MM.1S (cell line): Measurements from ENCODE around the gene PRPF31.

Experiments
- DNase-seq: peaks from one replicate; pipeline ENCODE4 v3.0.0-alpha.2; 2015
- H2AFZ ChIP-seq: fragments of 300-600 bp; sonication (generic); 2 replicates; pipeline ENCODE4 v1.6.0; 2016; ENCODE audit warnings: antibody characterized with exemption, low read length
- H3F3A ChIP-seq: fragments of 300-600 bp; sonication (generic); 2 replicates; pipeline ENCODE4 v1.6.1; 2016; ENCODE audit warnings: mild to moderate bottlenecking, antibody characterized with exemption, low read length, moderate library complexity, mixed read lengths; ENCODE audit not compliant: insufficient read depth
- H3K27ac ChIP-seq: fragments of 300-600 bp; sonication (generic); 2 replicates; pipeline ENCODE4 v1.5.1; 2016; ENCODE audit warnings: mild to moderate bottlenecking, low read length
- H3K27me3 ChIP-seq: fragments of 300-600 bp; sonication (generic); replicated peaks from 2 replicates; pipeline ENCODE4 v1.6.0; 2016; ENCODE audit warnings: low read length; ENCODE audit not compliant: insufficient read depth
- H3K36me3 ChIP-seq: fragments of 300-600 bp; sonication (generic); replicated peaks from 2 replicates; pipeline ENCODE4 v1.6.1; 2016; ENCODE audit warnings: mild to moderate bottlenecking, low read length, mixed read lengths; ENCODE audit not compliant: insufficient read depth
- H3K4me1 ChIP-seq: fragments of 300-600 bp; sonication (generic); 2 replicates; pipeline ENCODE4 v1.6.1; 2016; ENCODE audit warnings: low read length, mixed read lengths
- H3K4me2 ChIP-seq: fragments of 300-600 bp; sonication (generic); 2 replicates; pipeline ENCODE4 v1.6.0; 2016; ENCODE audit warnings: low read depth, low read length
- H3K4me3 ChIP-seq: fragments of 300-600 bp; sonication (generic); 2 replicates; pipeline ENCODE4 v1.5.1; 2016; ENCODE audit warnings: low read length, mixed read lengths
- H3K79me2 ChIP-seq: fragments of 300-600 bp; sonication (generic); 2 replicates; pipeline ENCODE4 v1.6.1; 2016; ENCODE audit warnings: mixed run types, low read length, mixed read lengths
- H3K9ac ChIP-seq: fragments of 300-600 bp; sonication (generic); 2 replicates; pipeline ENCODE4 v1.6.1; 2016; ENCODE audit warnings: low read length, mixed read lengths
- H3K9me2 ChIP-seq: fragments of 300-600 bp; sonication (generic); replicated peaks from 2 replicates; pipeline ENCODE4 v1.6.1; 2016; ENCODE audit warnings: mild to moderate bottlenecking, low read length, mixed read lengths; ENCODE audit not compliant: insufficient read depth
- H3K9me3 ChIP-seq: fragments of 300-600 bp; sonication (generic); replicated peaks from 2 replicates; pipeline ENCODE4 v1.6.1; 2016; ENCODE audit warnings: mild to moderate bottlenecking, low read length, mixed read lengths; ENCODE audit not compliant: insufficient read depth
- H4K20me1 ChIP-seq: fragments of 300-600 bp; sonication (generic); 2 replicates; pipeline ENCODE4 v1.6.1; 2016; ENCODE audit warnings: mild to moderate bottlenecking, low read length, moderate library complexity, mixed read lengths; ENCODE audit not compliant: insufficient read depth
- EZH2 ChIP-seq: fragments of 300-600 bp; sonication (generic); optimal IDR thresholded peaks from 2 replicates; pipeline ENCODE3; 2017; ENCODE audit warnings: low read depth, mild to moderate bottlenecking, antibody characterized with exemption, low read length, mixed read lengths
- EZH2phosphoT487 ChIP-seq: fragments of 300-600 bp; sonication (generic); IDR thresholded peaks from 2 replicates; pipeline ENCODE4 v1.6.1; 2018; ENCODE audit warnings: antibody characterized with exemption, low read length
- TF ChIP-seq, protein P1 (sequence below): fragments of 300-600 bp; sonication (generic); IDR thresholded peaks from 2 replicates; pipeline ENCODE4 v1.5.1; 2016; ENCODE audit warnings: antibody characterized with exemption, low read length, mixed read lengths

PRPF31 gene

DNA sequence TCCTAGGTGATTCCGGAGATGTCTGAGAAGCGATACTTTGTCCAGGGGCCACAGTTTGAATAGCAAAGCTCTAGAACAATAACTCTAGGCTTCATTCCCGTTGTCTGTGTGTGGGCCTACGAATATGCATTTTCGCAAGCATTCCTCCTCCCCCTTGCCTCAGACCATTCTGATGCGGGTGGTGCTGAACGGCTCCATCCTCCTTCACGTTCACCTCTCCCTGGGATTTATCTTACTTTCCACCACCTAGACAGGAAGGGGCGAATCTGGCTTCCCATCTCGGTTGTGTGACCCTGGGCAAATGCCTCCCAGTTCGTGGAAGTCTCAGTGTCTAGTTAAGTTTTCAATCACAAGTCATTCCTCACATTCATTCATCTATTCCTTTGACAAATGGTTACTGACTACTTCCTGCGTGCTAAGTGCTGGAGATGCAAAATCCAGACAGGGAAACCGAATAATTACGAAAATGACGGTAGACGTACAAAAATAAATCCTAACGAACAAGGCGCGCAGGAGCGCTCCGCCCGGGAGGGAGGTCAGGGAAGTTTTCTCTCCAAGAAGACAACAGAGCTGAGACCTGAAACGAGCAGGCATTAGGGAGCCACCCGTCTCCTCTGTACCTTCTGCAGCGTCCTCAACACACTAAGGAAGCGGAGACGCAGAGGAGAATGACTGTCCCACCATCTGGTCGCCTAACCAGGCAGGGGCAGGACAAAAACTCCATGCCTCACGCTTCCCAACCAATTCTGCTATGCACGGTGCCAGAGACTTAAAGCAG, 20.7 kb downstream of the PRPF31 start:
- H3K9me3 ChIP-seq: no peaks in the 10 kb centered on the region
- peak overlapping the region; percentile 75 for H2AFZ ChIP-seq
- H3K9ac ChIP-seq: peak overlapping the region; percentile 35; the same call in 1 of the 2 replicates
- peak overlapping the region; percentile 69 for H3K4me3 ChIP-seq
- no peaks in the 10 kb centered on the region for H3K27me3 ChIP-seq
- peak overlapping the region; percentile 24; the same call in 1 of the 2 replicates for H3K27ac ChIP-seq
- no peaks in the 10 kb centered on the region for H3F3A ChIP-seq
- H3K79me2 ChIP-seq: peaks cover 37% of the 10 kb centered on the region
- TF ChIP-seq, protein P1, sequence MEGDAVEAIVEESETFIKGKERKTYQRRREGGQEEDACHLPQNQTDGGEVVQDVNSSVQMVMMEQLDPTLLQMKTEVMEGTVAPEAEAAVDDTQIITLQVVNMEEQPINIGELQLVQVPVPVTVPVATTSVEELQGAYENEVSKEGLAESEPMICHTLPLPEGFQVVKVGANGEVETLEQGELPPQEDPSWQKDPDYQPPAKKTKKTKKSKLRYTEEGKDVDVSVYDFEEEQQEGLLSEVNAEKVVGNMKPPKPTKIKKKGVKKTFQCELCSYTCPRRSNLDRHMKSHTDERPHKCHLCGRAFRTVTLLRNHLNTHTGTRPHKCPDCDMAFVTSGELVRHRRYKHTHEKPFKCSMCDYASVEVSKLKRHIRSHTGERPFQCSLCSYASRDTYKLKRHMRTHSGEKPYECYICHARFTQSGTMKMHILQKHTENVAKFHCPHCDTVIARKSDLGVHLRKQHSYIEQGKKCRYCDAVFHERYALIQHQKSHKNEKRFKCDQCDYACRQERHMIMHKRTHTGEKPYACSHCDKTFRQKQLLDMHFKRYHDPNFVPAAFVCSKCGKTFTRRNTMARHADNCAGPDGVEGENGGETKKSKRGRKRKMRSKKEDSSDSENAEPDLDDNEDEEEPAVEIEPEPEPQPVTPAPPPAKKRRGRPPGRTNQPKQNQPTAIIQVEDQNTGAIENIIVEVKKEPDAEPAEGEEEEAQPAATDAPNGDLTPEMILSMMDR: no peak
- TF ChIP-seq EZH2phosphoT487: no peak
- no peak for TF ChIP-seq EZH2
- H3K4me1 ChIP-seq: peaks cover 10% of the 10 kb centered on the region
- no peaks in the 10 kb centered on the region for H3K9me2 ChIP-seq
- no peaks in the 10 kb centered on the region for H3K36me3 ChIP-seq
- peaks cover 6% of the 10 kb centered on the region; the same call in 1 of the 2 replicates for H4K20me1 ChIP-seq
- H3K4me2 ChIP-seq: peak overlapping the region; percentile 86
- DNase-seq: peak; percentile 27

DNA sequence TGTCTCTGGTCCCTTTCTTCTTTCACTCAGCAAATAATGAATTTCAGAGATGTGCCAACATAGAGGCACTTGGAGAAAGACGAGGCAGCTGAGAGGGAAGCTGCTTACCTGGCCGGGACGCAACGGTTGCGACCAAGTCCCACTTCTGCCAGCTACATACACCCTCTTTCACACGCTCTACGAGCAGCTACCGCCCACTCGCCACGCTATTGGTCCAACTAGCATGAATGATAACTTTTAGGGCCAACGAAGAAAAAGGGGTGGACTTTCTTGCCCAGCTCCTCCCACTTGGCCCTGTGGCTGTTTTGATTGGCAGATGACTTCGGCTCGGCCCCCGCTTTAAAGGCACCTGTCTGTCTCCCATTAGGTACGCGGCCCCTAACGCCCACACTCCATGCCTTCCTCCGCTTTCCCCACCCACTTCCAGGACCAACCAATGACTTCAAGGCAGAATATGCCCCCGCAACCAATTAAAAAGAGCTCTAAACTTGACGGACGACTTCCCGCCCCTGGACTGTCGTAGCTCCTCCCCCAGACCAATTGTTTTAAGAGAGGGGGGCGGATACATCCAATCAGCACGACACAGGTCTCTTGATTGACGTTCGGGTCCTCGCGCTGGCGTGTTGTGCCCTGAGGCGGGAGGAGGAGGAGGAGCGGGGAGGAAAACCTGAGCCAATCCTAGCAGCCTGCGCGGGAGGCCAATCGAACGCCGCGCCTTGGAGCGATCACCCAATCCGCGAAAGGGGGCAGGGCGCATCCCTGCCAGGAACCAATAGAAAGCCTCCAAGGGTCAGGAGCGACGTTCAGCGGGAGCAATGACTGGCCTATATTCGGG, 21.5 kb downstream of the PRPF31 start:
- Histone ChIP-seq H3K27me3 (no peaks in the 10 kb centered on the region), H3K4me2 (peak overlapping the region; percentile 86), H3K9me2 (no peaks in the 10 kb centered on the region), H2AFZ (peak overlapping the region; percentile 75), H3K9ac (peak overlapping the region; percentile 99; the same call in 1 of the 2 replicates), H3K4me3 (peak overlapping the region; percentile 80), H3F3A (no peaks in the 10 kb centered on the region), H4K20me1 (peaks cover 6% of the 10 kb centered on the region; the same call in 1 of the 2 replicates), H3K36me3 (no peaks in the 10 kb centered on the region), H3K79me2 (peaks cover 45% of the 10 kb centered on the region), H3K9me3 (no peaks in the 10 kb centered on the region), H3K27ac (peak overlapping the region; percentile 24; the same call in 1 of the 2 replicates), H3K4me1 (peaks cover 10% of the 10 kb centered on the region)
- peak; percentile 100 for DNase-seq
- TF ChIP-seq EZH2 (no peak), EZH2phosphoT487 (no peak)
- TF ChIP-seq, protein P1: no peak

DNA sequence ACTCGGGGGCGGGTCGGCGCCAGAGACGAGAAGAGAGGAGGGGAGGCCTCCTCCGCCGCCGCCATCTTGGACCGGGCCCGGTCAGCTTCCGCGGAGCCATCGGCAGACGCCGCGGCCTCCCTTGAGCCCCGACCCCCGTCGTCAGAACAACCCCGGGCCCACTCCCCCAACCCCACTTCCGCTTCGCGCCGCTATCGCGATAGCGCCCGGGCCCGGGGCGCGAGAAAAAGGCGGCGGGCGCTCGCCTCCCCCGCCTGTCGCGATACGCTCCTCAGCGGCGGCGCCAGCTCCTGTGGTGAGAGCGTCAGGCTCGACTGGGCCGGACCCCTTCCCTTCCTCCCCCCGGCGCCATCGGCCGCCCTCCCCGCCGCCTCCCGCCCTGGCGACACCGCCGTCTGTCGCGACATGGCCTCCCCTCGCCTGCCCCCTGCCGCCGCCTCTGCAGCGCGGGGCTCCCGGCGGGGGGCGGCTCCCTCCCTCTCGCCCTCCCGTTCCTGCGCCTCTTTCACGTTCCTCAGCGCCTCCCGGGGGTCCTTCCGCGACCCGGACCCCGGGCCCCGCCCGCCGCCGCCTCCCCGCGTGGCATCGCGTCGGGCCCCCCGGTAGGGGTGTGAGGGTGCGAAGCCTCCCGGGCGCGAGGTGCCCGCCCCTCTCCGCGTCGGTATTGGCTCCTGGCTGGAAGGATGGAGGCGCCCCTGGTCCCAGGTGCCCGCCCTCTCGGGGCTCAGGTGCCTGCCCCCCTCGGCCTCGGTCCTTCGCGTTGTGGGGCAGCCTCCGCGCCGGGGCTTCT, 22.3 kb downstream of the PRPF31 start, which contains the start of gene CNOT3:
Gene CNOT3, plus strand, starts transcription at position 64 of the 790 bp plus-strand sequence. CDS start 5,217 bp downstream, outside the sequence.
- peak; percentile 29 for DNase-seq
- Histone ChIP-seq H3K9me3 (no peaks in the 10 kb centered on the region), H3K36me3 (no peaks in the 10 kb centered on the region), H3K4me2 (peak within 1 kb of the TSS; percentile 86), H3K4me1 (peaks cover 10% of the 10 kb centered on the region), H3K79me2 (peaks cover 53% of the 10 kb centered on the region), H3K27ac (peak within 1 kb of the TSS; percentile 60; the same call in 1 of the 2 replicates), H3K4me3 (peak within 1 kb of the TSS; percentile 80), H3K27me3 (no peaks in the 10 kb centered on the region), H3K9ac (peak within 1 kb of the TSS; percentile 99), H3F3A (no peaks in the 10 kb centered on the region), H2AFZ (peak within 1 kb of the TSS; percentile 75), H4K20me1 (peaks cover 10% of the 10 kb centered on the region; the same call in 1 of the 2 replicates), H3K9me2 (no peaks in the 10 kb centered on the region)
- TF ChIP-seq, protein P1: peak; percentile 13; the same call in 1 of the 2 replicates
- TF ChIP-seq EZH2phosphoT487: no peak
- TF ChIP-seq EZH2: no peak
